HEK293T (cell line): ENCODE measurements around the gene RAB31.

ENCODE experiments used
- BHLHE40 ChIP-seq: fragments of 450-650 bp; IDR thresholded peaks from 2 replicates; pipeline ENCODE4 v1.6.1; 2016; ENCODE audit warnings: mild to moderate bottlenecking, moderate library complexity, borderline replicate concordance
- ELF4 ChIP-seq: fragments of 450-650 bp; IDR thresholded peaks from 2 replicates; pipeline ENCODE4 v1.6.1; 2017; ENCODE audit warnings: antibody characterized with exemption
- FOXA1 ChIP-seq: fragments of 450-650 bp; IDR thresholded peaks from 2 replicates; pipeline ENCODE4 v1.6.1; 2016; ENCODE audit warnings: mild to moderate bottlenecking
- FOXM1 ChIP-seq: fragments of 450-650 bp; IDR thresholded peaks from 2 replicates; pipeline ENCODE4 v1.6.1; 2017; ENCODE audit warnings: mild to moderate bottlenecking, borderline replicate concordance
- HDGF ChIP-seq: fragments of 450-650 bp; IDR thresholded peaks from 2 replicates; pipeline ENCODE4 v1.6.1; 2017; ENCODE audit warnings: antibody characterized with exemption, borderline replicate concordance
- LEF1 ChIP-seq: fragments of 450-650 bp; IDR thresholded peaks from 2 replicates; pipeline ENCODE4 v1.6.1; 2017; ENCODE audit warnings: mild to moderate bottlenecking, borderline replicate concordance
- SP1 ChIP-seq: fragments of 450-650 bp; IDR thresholded peaks from 2 replicates; pipeline ENCODE4 v1.6.1; 2017
- TARDBP ChIP-seq: fragments of 450-650 bp; IDR thresholded peaks from 2 replicates; pipeline ENCODE4 v1.6.1; 2016
- ZNF384 ChIP-seq: fragments of 450-650 bp; IDR thresholded peaks from 2 replicates; pipeline ENCODE4 v1.6.1; 2016
- TF ChIP-seq, protein P1 (sequence below): fragments of 450-650 bp; IDR thresholded peaks from 2 replicates; pipeline ENCODE4 v1.6.1; 2016

DNA sequence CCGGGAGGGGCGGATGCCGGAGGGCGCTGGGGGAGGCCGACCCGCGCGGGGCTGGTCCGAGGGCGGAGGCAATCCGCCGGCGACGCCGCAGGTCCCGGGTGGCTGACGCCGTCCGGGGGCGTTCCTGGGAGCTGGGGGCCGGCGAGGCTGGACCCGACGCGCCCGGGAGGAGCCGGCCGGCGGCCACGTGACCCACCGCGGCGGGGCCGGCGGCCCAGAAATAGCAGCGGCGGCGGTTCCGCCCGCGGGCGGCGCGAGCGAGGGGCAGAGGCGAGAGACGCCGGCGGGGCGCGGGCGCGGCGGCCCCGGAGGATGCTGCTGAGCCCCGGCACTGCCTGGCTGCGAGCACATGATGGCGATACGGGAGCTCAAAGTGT is at the start of gene RAB31:
- TF ChIP-seq HDGF (no peak), ELF4 (no peak), BHLHE40 (no peak), ZNF384 (no peak), SP1 (no peak), LEF1 (no peak), FOXM1 (no peak), TARDBP (no peak), FOXA1 (no peak)
- TF ChIP-seq, protein P1, sequence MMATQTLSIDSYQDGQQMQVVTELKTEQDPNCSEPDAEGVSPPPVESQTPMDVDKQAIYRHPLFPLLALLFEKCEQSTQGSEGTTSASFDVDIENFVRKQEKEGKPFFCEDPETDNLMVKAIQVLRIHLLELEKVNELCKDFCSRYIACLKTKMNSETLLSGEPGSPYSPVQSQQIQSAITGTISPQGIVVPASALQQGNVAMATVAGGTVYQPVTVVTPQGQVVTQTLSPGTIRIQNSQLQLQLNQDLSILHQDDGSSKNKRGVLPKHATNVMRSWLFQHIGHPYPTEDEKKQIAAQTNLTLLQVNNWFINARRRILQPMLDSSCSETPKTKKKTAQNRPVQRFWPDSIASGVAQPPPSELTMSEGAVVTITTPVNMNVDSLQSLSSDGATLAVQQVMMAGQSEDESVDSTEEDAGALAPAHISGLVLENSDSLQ: no peak
